GM21528 (cell line): Measurements from ENCODE around the gene EIF3L.

Experiments
- ATAC-seq: cut with Tn5 transposase; IDR thresholded peaks from one replicate; pipeline ENCODE4 v1.9.1; 2021; ENCODE audit warnings: mild to moderate bottlenecking, moderate library complexity; ENCODE audit not compliant: unreplicated experiment, low FRiP score

The EIF3L gene

GRCh38 chr22:37816543-37817180 is 32.6 kb upstream of the EIF3L start:
- ATAC-seq = no peak

- ATAC-seq = no peak
Measured at GRCh38 chr22:37817705-37818408, 31.4 kb upstream of the EIF3L start.

GRCh38 chr22:37818409-37819104 is 30.7 kb upstream of the EIF3L start:
- ATAC-seq = no peak

GRCh38 chr22:37819105-37819433 is 30.1 kb upstream of the EIF3L start:
- ATAC-seq = no peak

GRCh38 chr22:37820350-37820749 is 28.9 kb upstream of the EIF3L start:
- ATAC-seq = no peak

GRCh38 chr22:37822079-37822833 is 27.0 kb upstream of the EIF3L start:
- ATAC-seq = no peak

GRCh38 chr22:37823134-37823985 is 25.9 kb upstream of the EIF3L start, which contains the start of gene GALR3:
GALR3 (plus strand) TSS chr22:37823382; CDS start chr22:37823407, 25 bp downstream.
- no peak for ATAC-seq

DNA sequence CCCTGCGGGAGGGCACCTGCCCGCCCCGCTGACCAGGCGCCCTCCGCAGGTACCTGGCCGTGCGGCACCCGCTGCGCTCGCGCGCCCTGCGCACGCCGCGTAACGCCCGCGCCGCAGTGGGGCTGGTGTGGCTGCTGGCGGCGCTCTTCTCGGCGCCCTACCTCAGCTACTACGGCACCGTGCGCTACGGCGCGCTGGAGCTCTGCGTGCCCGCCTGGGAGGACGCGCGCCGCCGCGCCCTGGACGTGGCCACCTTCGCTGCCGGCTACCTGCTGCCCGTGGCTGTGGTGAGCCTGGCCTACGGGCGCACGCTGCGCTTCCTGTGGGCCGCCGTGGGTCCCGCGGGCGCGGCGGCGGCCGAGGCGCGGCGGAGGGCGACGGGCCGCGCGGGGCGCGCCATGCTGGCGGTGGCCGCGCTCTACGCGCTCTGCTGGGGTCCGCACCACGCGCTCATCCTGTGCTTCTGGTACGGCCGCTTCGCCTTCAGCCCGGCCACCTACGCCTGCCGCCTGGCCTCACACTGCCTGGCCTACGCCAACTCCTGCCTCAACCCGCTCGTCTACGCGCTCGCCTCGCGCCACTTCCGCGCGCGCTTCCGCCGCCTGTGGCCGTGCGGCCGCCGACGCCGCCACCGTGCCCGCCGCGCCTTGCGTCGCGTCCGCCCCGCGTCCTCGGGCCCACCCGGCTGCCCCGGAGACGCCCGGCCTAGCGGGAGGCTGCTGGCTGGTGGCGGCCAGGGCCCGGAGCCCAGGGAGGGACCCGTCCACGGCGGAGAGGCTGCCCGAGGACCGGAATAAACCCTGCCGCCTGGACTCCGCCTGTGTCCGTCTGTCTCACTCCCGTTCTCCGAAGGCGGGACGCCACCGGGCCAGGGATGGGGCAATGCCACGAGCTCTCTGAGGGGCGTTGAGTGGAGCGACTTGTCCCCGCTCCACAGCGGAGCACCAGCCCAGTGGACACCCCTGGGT is 24.3 kb upstream of the EIF3L start:
- ATAC-seq = no peak

DNA sequence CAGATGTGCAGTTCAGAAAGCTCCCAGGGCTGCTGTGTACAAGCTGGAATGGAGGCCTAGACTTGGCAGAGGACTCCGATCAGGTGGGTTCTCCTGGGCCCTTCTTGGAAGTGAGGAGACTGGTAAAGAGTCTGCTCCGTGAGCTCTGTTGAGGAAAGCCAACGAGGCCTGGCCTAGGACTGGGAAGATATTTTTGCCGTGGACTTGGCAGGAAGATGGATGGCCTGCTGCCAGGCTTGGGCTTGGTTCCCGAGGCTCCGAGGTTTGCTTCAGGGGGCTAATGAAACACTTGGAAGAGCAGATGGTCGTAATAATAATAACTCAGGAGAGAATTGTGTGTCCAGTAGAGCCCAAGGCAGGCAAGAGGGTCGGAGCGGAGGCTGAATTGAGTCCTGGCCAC is 22.2 kb upstream of the EIF3L start:
- no peak for ATAC-seq

GRCh38 chr22:37830093-37830842 is 19.0 kb upstream of the EIF3L start:
- no peak for ATAC-seq

GRCh38 chr22:37831472-37831871 is 17.7 kb upstream of the EIF3L start:
- ATAC-seq = no peak

- no peak for ATAC-seq
Measured at GRCh38 chr22:37832022-37832857, 17.0 kb upstream of the EIF3L start.

DNA sequence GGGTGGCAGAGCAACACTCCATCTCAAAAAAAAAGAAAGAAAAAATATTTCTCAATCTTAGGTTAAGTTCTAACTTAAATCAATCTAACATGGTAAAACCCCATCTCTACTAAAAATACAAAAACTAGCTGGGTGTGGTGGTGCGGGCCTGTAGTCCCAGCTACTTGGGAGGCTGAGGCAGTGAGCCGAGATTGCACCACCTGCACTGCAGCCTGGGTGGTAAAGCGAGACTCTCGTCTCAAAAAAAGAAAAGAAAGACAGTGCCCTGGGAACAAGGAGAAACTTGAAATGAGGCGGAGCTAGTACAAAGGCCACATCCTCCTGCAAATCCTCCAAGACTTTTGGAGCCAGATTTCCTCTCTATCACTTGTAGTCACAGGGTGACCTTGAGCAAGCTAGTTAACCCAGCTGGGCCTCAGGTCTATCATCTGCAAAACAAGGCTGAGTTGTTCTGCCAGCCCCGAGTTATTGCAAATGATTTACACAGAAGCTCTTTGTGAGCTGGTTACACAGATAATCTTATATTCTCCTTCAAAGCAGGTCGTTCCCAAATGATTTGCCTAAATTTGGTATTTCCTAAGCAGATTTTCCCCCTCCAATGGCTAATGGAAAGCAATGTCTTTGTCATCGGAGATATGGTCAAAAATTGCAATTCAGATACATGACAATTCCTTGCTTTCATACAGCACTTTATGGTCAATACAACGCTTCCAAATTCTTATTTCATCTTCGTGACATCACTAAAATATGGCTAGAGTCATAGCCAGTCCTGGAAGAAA is 7.0 kb upstream of the EIF3L start:
- ATAC-seq = no peak

DNA sequence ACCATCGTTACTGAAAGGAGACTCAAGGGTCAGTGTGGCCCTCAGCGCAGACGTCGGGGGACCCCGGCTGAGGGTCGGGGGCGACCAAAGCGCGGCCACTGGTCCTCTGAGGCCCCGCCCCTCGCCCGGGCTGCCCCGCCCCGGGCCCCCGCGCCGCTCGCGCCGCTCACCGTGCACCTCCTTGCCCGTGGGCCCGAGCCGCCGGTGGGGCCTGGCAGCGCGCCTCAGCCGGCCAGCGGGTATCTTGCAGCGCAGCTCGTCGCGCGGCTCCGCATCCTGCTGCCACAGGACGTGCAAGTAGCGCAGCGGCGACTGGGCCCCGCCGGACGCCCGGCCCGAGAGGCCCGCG is 5.5 kb upstream of the EIF3L start:
- peak; percentile 38 for ATAC-seq

GRCh38 chr22:37844904-37845329 is 4.3 kb upstream of the EIF3L start:
- no peak for ATAC-seq

- no peak for ATAC-seq
Measured at GRCh38 chr22:37846433-37846832, 2.8 kb upstream of the EIF3L start.

- ATAC-seq = no peak
Measured at GRCh38 chr22:37848587-37849088, 581 bp upstream of the EIF3L start.
